NCI-H345 treated with DMSO at 0.1 percent for 48 hours (cell line): ENCODE results near the gene MGME1.

Experiments used
- DNase-seq: peaks from one replicate; lab custom pipeline; 2025; ENCODE audit not compliant: unreplicated experiment; lab: John Stamatoyannopoulos, UW

Gene MGME1

GRCh38 chr20:17940224-17940971 lies 28.4 kb upstream of the MGME1 start:
- DNase-seq: no peak

GRCh38 chr20:17941087-17941825 lies 27.6 kb upstream of the MGME1 start:
- DNase-seq: no peak

GRCh38 chr20:17941826-17942196 lies 27.0 kb upstream of the MGME1 start:
- DNase-seq: no peak

- no peak for DNase-seq
Measured at GRCh38 chr20:17943343-17943742, 25.5 kb upstream of the MGME1 start.

GRCh38 chr20:17944854-17945474 lies 23.9 kb upstream of the MGME1 start:
- no peak for DNase-seq

- no peak for DNase-seq
Measured at GRCh38 chr20:17946040-17946439, 22.8 kb upstream of the MGME1 start.

- no peak for DNase-seq
Measured at GRCh38 chr20:17946572-17947473, 22.0 kb upstream of the MGME1 start.

GRCh38 chr20:17947474-17947815 lies 21.4 kb upstream of the MGME1 start:
- DNase-seq: no peak

- DNase-seq: no peak
Measured at GRCh38 chr20:17948442-17948841, 20.4 kb upstream of the MGME1 start.

GRCh38 chr20:17949899-17950298 lies 18.9 kb upstream of the MGME1 start:
- DNase-seq: no peak

- no peak for DNase-seq
Measured at GRCh38 chr20:17950670-17951069, 18.1 kb upstream of the MGME1 start.

GRCh38 chr20:17951323-17951722 lies 17.5 kb upstream of the MGME1 start:
- DNase-seq: no peak

GRCh38 chr20:17952692-17953684 lies 15.8 kb upstream of the MGME1 start:
- no peak for DNase-seq

- DNase-seq: no peak
Measured at GRCh38 chr20:17953935-17954334, 14.9 kb upstream of the MGME1 start.

- DNase-seq: no peak
Measured at GRCh38 chr20:17955302-17955701, 13.5 kb upstream of the MGME1 start.

GRCh38 chr20:17956099-17956685 lies 12.6 kb upstream of the MGME1 start:
- DNase-seq: no peak

- no peak for DNase-seq
Measured at GRCh38 chr20:17957505-17958363, 11.1 kb upstream of the MGME1 start.

GRCh38 chr20:17958373-17959256 lies 10.2 kb upstream of the MGME1 start:
- DNase-seq: no peak
